SJSA1 (cell line): ENCODE data around the gene UBAC1. TPM values are rescaled to one million over a fixed set of nuclear protein-coding genes. Genes with fewer than 3 reads are reported as not detected.

Source experiments
- DNase-seq, 2 experiments: peaks; one replicate each; pipeline ENCODE4 v3.0.0-alpha.2; 2015 to 2020; ENCODE audit warnings: low spot score in 2 of 2, low read depth in 1 of 2
- H3K27ac ChIP-seq: fragments of 250-450 bp; sonication (Bioruptor Pico); 2 replicates; pipeline ENCODE4 v1.5.1; 2020; ENCODE audit warnings: mild to moderate bottlenecking, moderate library complexity
- H3K27me3 ChIP-seq: fragments of 250-450 bp; sonication (Bioruptor Pico); replicated peaks from 2 replicates; pipeline ENCODE4 v1.5.1; 2020; ENCODE audit warnings: mild to moderate bottlenecking, moderate library complexity
- H3K36me3 ChIP-seq: fragments of 250-450 bp; sonication (Bioruptor Pico); 2 replicates; pipeline ENCODE4 v1.5.1; 2020; ENCODE audit warnings: mild to moderate bottlenecking
- H3K4me1 ChIP-seq: fragments of 250-450 bp; sonication (Bioruptor Pico); replicated peaks from 2 replicates; pipeline ENCODE4 v1.6.1; 2021; ENCODE audit warnings: mild to moderate bottlenecking
- H3K4me3 ChIP-seq: fragments of 250-450 bp; sonication (Bioruptor Pico); 2 replicates; pipeline ENCODE4 v1.5.1; 2020; ENCODE audit warnings: mild to moderate bottlenecking
- H3K9me3 ChIP-seq: fragments of 250-450 bp; sonication (Bioruptor Pico); replicated peaks from 2 replicates; pipeline ENCODE4 v1.5.1; 2020; ENCODE audit warnings: mild to moderate bottlenecking
- total RNA-seq: library from RNA; depleted of rRNA; stranded (reverse); fragments of >200 nt; shearing (Covaris generic); gene quantifications from 2 replicates; pipeline ENCODE4 v1.2.3, GENCODE V29; 2014; rRNA removed

Gene UBAC1
- total RNA-seq = 51.6 and 59.6 TPM in 2 replicates

GRCh38 chr9:135961277-135961715, at the start of gene UBAC1:
Gene UBAC1, minus strand, starts transcription at chr9:135961373. Its CDS starts 211 bp downstream, at chr9:135961162.
- Histone ChIP-seq H3K4me1 (peaks cover 13% of the 10 kb centered on the region), H3K27ac (peak within 1 kb of the TSS; percentile 12; the same call in 1 of the 2 replicates), H3K36me3 (peaks cover 6% of the 10 kb centered on the region; the same call in 1 of the 2 replicates), H3K9me3 (0 out of 2 replicates have a peak, but pooled peaks cover 3% of the 10 kb centered on the region), H3K4me3 (peak within 1 kb of the TSS; percentile 93), H3K27me3 (no peaks in the 10 kb centered on the region)
- DNase-seq = peak; percentile 87 to 93

GRCh38 chr9:136010615-136011361, 49.6 kb upstream of the UBAC1 start:
- H3K9me3 ChIP-seq = no peaks in the 10 kb centered on the region
- no peak for DNase-seq
- peaks cover 15% of the 10 kb centered on the region for H3K4me1 ChIP-seq
- H3K27ac ChIP-seq = no peak overlapping the region
- H3K36me3 ChIP-seq = peaks cover 7% of the 10 kb centered on the region
- H3K27me3 ChIP-seq = no peaks in the 10 kb centered on the region
- H3K4me3 ChIP-seq = no peak overlapping the region

- Histone ChIP-seq H3K4me1 (peaks cover 15% of the 10 kb centered on the region), H3K4me3 (no peak overlapping the region), H3K27ac (no peak overlapping the region), H3K9me3 (no peaks in the 10 kb centered on the region), H3K36me3 (peaks cover 4% of the 10 kb centered on the region), H3K27me3 (no peaks in the 10 kb centered on the region)
- DNase-seq = no peak
Observed at GRCh38 chr9:136010176-136010575, 49.0 kb upstream of the UBAC1 start.

- H3K27ac ChIP-seq = no peak overlapping the region
- no peaks in the 10 kb centered on the region for H3K9me3 ChIP-seq
- H3K4me3 ChIP-seq = no peak overlapping the region
- peaks cover 15% of the 10 kb centered on the region for H3K4me1 ChIP-seq
- DNase-seq = no peak
- peaks cover 4% of the 10 kb centered on the region for H3K36me3 ChIP-seq
- H3K27me3 ChIP-seq = no peaks in the 10 kb centered on the region
Observed at GRCh38 chr9:136009516-136009915, 48.3 kb upstream of the UBAC1 start.

- peaks cover 18% of the 10 kb centered on the region for H3K4me1 ChIP-seq
- no peaks in the 10 kb centered on the region for H3K27me3 ChIP-seq
- H3K9me3 ChIP-seq = no peaks in the 10 kb centered on the region
- DNase-seq = no peak
- no peak overlapping the region for H3K27ac ChIP-seq
- no peak overlapping the region for H3K4me3 ChIP-seq
- peaks cover 4% of the 10 kb centered on the region for H3K36me3 ChIP-seq
Observed at GRCh38 chr9:136008693-136008997, 47.5 kb upstream of the UBAC1 start.

- no peaks in the 10 kb centered on the region for H3K27me3 ChIP-seq
- H3K4me1 ChIP-seq = peaks cover 21% of the 10 kb centered on the region
- peaks cover 4% of the 10 kb centered on the region for H3K36me3 ChIP-seq
- H3K4me3 ChIP-seq = no peak overlapping the region
- no peak overlapping the region for H3K27ac ChIP-seq
- DNase-seq = peak in 1 of 2 experiments; percentile 48
- no peaks in the 10 kb centered on the region for H3K9me3 ChIP-seq
Observed at GRCh38 chr9:136007934-136008692, 46.9 kb upstream of the UBAC1 start.

GRCh38 chr9:136007276-136007933, 46.2 kb upstream of the UBAC1 start:
- peaks cover 21% of the 10 kb centered on the region for H3K4me1 ChIP-seq

GRCh38 chr9:136006169-136006568, 45.0 kb upstream of the UBAC1 start:
- Histone ChIP-seq H3K27me3 (no peaks in the 10 kb centered on the region), H3K36me3 (peaks cover 4% of the 10 kb centered on the region), H3K9me3 (no peaks in the 10 kb centered on the region), H3K27ac (no peak overlapping the region), H3K4me1 (peaks cover 21% of the 10 kb centered on the region), H3K4me3 (no peak overlapping the region)
- DNase-seq = no peak

More at GRCh38 chr9:136007276-136007933, 46.2 kb upstream of the UBAC1 start:
- Histone ChIP-seq H3K4me3 (no peak overlapping the region), H3K27ac (no peak overlapping the region), H3K36me3 (peaks cover 4% of the 10 kb centered on the region), H3K9me3 (no peaks in the 10 kb centered on the region), H3K27me3 (no peaks in the 10 kb centered on the region)
- DNase-seq = no peak

GRCh38 chr9:136004712-136005111, 43.5 kb upstream of the UBAC1 start:
- Histone ChIP-seq H3K9me3 (no peaks in the 10 kb centered on the region), H3K36me3 (peaks cover 4% of the 10 kb centered on the region), H3K27me3 (no peaks in the 10 kb centered on the region), H3K27ac (no peak overlapping the region), H3K4me3 (no peak overlapping the region), H3K4me1 (peaks cover 21% of the 10 kb centered on the region)
- DNase-seq = no peak

- Histone ChIP-seq H3K9me3 (no peaks in the 10 kb centered on the region), H3K36me3 (peaks cover 4% of the 10 kb centered on the region), H3K4me1 (peaks cover 20% of the 10 kb centered on the region), H3K27me3 (no peaks in the 10 kb centered on the region), H3K4me3 (no peak overlapping the region), H3K27ac (no peak overlapping the region)
- DNase-seq = no peak
Observed at GRCh38 chr9:136004219-136004618, 43.0 kb upstream of the UBAC1 start.

- Histone ChIP-seq H3K27me3 (no peaks in the 10 kb centered on the region), H3K27ac (no peak overlapping the region), H3K4me3 (no peak overlapping the region), H3K4me1 (peaks cover 14% of the 10 kb centered on the region), H3K9me3 (no peaks in the 10 kb centered on the region), H3K36me3 (peaks cover 4% of the 10 kb centered on the region)
- no peak for DNase-seq
Observed at GRCh38 chr9:136003411-136004218, 42.4 kb upstream of the UBAC1 start.

- Histone ChIP-seq H3K36me3 (no peaks in the 10 kb centered on the region; the same call in 1 of the 2 replicates), H3K4me3 (no peak overlapping the region), H3K27me3 (no peaks in the 10 kb centered on the region), H3K9me3 (no peaks in the 10 kb centered on the region), H3K27ac (no peak overlapping the region), H3K4me1 (peaks cover 7% of the 10 kb centered on the region)
- no peak for DNase-seq
Observed at GRCh38 chr9:136002881-136003280, 41.7 kb upstream of the UBAC1 start.

- H3K36me3 ChIP-seq = no peaks in the 10 kb centered on the region
- no peaks in the 10 kb centered on the region for H3K9me3 ChIP-seq
- H3K4me1 ChIP-seq = 0 out of 2 replicates have a peak, but pooled peaks cover 5% of the 10 kb centered on the region
- H3K4me3 ChIP-seq = no peak overlapping the region
- H3K27me3 ChIP-seq = no peaks in the 10 kb centered on the region
- DNase-seq = no peak
- no peak overlapping the region for H3K27ac ChIP-seq
Observed at GRCh38 chr9:136002215-136002614, 41.0 kb upstream of the UBAC1 start.
